Urinary bladder (tissue), 4 donors: ENCODE measurements around the gene AKR1A1. TPM values are rescaled to one million over a fixed set of nuclear protein-coding genes. Genes with fewer than 3 reads are reported as not detected.

Experiments used
- DNase-seq: peaks from one replicate; pipeline ENCODE4 v3.0.0-alpha.2; 2015; ENCODE audit errors: extremely low spot score
- H3K27ac ChIP-seq: one replicate; pipeline ENCODE4 v1.5.1; 2013; ENCODE audit warnings: low read depth, mild to moderate bottlenecking, moderate library complexity
- H3K36me3 ChIP-seq: one replicate; pipeline ENCODE4 v1.6.1; 2013; ENCODE audit warnings: mild to moderate bottlenecking, moderate library complexity; ENCODE audit not compliant: insufficient read depth
- H3K4me1 ChIP-seq: one replicate; pipeline ENCODE4 v1.6.1; 2013; ENCODE audit warnings: mild to moderate bottlenecking, moderate library complexity; ENCODE audit not compliant: insufficient read depth
- H3K4me3 ChIP-seq: one replicate; pipeline ENCODE4 v1.5.1; 2013; ENCODE audit warnings: low read depth, low read length
- WGBS: extraction: QIAGEN DNeasy Blood & Tissue Kit; methylation state at CpG from one replicate; pipeline ENCODE4 v1.1.7; 2013; 5-methylcytosine and 5-hydroxymethylcytosine counted together
- polyA plus RNA-seq: library from polyadenylated mRNA; stranded (reverse); fragments of 200-250 nt; gene quantifications from one replicate; pipeline ENCODE4 v1.2.3, GENCODE V29; 2013
- total RNA-seq: library from RNA; depleted of rRNA; stranded (reverse); fragments of >200 nt; gene quantifications from one replicate; pipeline ENCODE4 v1.2.3, GENCODE V29; 2014
- donor health status: healthy with polysubstance abuse.
- donor health status: healthy.

AKR1A1 gene
- total and polyA plus RNA-seq, 2 donors = 76.1 to 101 TPM

DNA sequence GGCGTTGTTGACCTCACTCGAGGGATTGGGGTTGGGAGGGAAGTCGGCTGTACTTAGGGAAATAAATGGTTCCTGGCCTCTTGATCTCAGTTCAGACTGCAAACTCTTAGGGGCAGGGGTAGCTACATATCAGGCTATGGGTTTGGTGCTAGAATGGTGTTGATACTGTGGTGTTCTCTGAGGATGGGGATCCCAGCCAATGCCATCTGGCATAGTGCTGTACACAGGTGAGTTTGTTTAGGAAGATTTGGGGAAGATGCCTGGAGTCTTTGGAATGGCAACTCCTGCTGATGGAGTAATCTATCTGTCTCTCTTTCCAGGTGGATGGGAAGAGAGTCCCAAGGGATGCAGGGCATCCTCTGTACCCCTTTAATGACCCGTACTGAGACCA, 18.9 kb downstream of the AKR1A1 start:
- no peak for DNase-seq
- Histone ChIP-seq H3K27ac (no peak overlapping the region), H3K4me3 (no peak overlapping the region), H3K36me3 (peaks cover 2% of the 10 kb centered on the region), H3K4me1 (no peaks in the 10 kb centered on the region)
- 41% methylated on average over 4 of the region's 4 CpGs for WGBS

DNA sequence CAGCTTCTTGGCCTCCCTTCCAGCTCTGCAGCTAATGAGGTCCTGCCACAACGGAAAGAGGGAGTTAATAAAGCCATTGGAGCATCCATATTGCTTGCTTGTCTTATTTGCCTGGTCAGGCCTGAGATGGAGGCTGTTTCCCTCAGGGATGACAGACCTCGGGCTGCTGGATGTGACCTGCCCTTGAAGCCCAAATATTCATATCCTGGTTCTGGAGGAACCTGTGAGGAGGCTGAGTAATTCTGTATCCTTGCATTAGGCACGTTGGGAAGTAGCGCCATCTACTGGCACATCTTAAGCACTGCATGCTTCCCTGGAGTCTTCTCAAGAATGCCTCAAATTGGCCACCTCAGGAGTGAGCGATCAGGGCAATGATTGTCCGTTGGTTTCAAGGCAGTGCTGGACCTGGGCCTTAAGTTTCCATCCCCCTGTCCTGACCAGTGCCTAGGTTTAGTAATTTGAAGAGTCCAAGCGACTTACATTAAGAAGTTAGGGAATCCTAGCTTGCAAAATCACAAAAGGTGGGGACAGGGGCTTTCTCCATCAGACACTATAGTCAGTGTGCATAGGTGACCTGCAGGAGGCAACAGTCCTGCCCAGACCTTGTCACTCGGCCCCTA, 19.4 kb downstream of the AKR1A1 start:
- H3K36me3 ChIP-seq = peaks cover 2% of the 10 kb centered on the region
- H3K27ac ChIP-seq = no peak overlapping the region
- no peak overlapping the region for H3K4me3 ChIP-seq
- H3K4me1 ChIP-seq = no peaks in the 10 kb centered on the region
- WGBS = 16% methylated on average over 8 of the region's 8 CpGs
- peak; percentile 32 for DNase-seq

DNA sequence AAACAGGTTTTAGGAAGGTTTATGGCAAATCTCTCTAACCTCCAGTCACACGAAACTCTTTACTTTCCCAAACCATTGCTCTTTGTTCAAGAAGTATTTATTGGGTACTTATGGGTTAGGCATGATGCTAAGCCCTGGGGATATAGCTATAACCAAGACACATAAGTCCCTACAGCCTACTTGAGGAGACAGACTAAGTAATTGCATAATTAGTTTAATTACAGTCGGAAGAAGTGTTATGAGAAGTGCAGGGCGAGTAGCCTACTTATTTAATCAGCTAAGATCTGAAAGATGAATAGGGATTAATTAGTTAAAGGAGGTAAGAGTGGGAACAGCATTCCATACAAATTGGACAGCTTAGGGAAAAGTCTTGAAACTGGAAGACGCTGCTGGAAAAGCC, 20.0 kb downstream of the AKR1A1 start:
- Histone ChIP-seq H3K27ac (no peak overlapping the region), H3K4me3 (no peak overlapping the region), H3K36me3 (peaks cover 2% of the 10 kb centered on the region), H3K4me1 (no peaks in the 10 kb centered on the region)
- no peak for DNase-seq
- 88% methylated on average over 4 of the region's 4 CpGs for WGBS

DNA sequence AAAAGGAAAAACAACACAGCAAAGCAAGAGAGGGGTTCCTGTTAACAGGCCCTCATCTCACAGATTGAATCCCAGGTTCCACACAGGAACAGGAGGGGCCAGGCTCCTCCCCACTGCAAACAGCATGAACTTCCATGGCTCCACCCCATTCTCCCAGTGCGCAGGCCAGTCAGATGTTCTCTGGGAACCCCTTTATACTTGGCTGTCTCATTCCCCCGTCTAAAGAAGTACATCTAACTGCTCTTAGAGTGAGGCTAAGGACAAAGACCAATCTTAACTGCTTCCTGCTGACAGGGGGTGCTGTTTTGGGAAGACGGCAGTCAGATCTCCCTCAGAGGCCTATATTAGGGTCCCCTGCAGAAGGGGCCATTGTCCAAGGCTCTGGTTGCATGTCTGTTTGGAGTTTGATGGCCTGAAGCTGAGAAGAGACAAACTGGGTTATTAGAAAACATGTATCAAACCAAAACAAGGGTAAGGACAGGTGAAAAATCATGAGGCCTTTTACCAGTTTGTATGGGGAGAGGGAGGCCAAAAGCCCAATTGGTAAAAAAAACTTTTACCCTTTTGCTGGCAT, 22.7 kb downstream of the AKR1A1 start:
- DNase-seq = no peak
- Histone ChIP-seq H3K27ac (no peak overlapping the region), H3K4me3 (no peak overlapping the region), H3K4me1 (no peaks in the 10 kb centered on the region), H3K36me3 (peaks cover 2% of the 10 kb centered on the region)
- WGBS = 53% methylated on average over 3 of the region's 3 CpGs

DNA sequence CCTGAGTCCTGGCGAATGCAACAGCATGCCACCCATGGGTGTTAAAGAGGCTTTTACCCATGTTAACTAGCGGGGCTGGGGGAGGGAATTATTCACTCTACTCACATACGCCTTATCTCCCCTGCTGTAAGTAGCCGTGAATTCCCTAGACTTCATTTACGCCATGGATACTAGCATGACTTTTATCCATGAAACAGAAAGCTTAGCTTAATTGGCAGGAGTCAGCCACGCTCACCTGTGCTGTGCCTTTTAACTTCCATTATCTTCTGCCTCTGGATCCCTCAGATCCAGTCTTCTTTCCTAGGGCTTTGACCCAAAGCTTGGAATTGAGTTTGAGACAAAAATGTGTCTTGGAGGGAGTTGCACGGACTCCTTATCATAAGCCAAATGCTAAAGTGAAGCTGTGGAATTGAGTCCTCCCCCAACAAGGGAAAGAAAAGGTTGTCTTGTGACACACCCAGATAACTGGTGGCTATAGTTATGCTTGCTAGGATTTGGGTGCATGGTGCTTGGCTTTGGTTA, 23.5 kb downstream of the AKR1A1 start:
- WGBS = 88% methylated on average over 7 of the region's 7 CpGs
- no peaks in the 10 kb centered on the region for H3K4me1 ChIP-seq
- DNase-seq = no peak

DNA sequence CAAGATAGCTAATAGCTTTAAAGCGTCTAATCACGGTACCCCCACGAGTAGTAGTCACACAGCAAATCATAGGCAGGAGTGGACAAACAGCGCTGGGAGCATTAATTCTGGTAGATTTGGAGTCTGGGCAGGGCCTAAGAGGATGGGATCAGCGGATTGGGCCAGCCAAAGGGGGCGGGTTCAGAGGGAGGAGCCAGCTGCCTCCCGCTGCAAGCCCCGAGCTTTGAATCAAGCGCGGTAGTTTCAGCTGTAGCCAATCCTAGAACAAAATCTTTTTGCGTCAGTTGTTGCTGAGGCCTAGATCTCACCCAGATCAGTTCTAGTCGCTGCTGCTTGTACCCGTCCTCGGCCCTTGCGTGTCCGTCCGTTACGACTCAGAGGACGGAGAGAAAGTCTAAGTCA, 32.6 kb downstream of the AKR1A1 start:
- H3K27ac ChIP-seq = peak overlapping the region; percentile 63
- under 1% methylated on average over 19 of the region's 19 CpGs for WGBS
- H3K4me3 ChIP-seq = peak overlapping the region; percentile 84
- DNase-seq = peak; percentile 95
- H3K4me1 ChIP-seq = no peaks in the 10 kb centered on the region
- no peaks in the 10 kb centered on the region for H3K36me3 ChIP-seq

More for the DNA sequence above, 23.5 kb downstream of the AKR1A1 start:
- no peak overlapping the region for H3K27ac ChIP-seq
- H3K36me3 ChIP-seq = peaks cover 2% of the 10 kb centered on the region
- H3K4me3 ChIP-seq = no peak overlapping the region

DNA sequence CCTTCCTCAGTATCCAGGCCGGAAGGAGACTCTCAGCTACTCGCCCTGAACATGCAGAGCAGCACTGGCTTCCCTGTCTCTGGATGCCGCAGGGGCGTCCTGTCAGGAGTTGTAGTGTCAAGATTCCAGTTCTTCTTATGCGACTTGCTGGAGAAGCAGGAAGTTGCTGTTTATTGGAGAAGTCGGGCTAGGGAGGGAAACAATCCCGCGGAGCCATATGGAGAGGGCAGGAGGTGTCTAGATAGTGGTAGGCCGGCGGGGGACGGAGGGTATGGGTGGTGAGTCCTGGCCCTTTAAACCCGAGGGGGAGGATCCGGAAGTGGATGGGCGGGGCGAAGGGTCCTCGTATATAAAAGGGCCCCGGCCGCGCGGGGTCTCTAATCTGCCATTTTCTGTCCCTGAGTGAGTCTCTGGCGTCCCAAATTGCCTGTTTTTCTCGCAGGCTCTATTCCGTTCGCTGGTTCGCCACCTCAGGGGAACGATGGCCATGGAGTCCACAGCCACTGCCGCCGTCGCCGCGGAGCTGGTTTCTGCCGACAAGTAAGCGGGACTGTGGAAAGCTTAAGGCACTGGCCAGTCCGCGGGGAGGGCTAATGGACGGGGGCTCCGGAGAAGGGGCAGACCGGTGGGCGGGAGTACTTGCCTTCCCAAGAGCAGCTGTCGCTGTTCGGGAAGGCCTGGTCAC, 33.2 kb downstream of the AKR1A1 start, which contains the start of gene NASP:
TSS of gene NASP (plus strand) at position 376 of the 685 bp plus-strand sequence. CDS start at position 482, 106 bp downstream.
- H3K36me3 ChIP-seq = no peaks in the 10 kb centered on the region
- peak within 1 kb of the TSS; percentile 84 for H3K4me3 ChIP-seq
- WGBS = under 1% methylated on average over 40 of the region's 41 CpGs
- peak within 1 kb of the TSS; percentile 89 for H3K27ac ChIP-seq
- H3K4me1 ChIP-seq = no peaks in the 10 kb centered on the region
- DNase-seq = peak; percentile 83

DNA sequence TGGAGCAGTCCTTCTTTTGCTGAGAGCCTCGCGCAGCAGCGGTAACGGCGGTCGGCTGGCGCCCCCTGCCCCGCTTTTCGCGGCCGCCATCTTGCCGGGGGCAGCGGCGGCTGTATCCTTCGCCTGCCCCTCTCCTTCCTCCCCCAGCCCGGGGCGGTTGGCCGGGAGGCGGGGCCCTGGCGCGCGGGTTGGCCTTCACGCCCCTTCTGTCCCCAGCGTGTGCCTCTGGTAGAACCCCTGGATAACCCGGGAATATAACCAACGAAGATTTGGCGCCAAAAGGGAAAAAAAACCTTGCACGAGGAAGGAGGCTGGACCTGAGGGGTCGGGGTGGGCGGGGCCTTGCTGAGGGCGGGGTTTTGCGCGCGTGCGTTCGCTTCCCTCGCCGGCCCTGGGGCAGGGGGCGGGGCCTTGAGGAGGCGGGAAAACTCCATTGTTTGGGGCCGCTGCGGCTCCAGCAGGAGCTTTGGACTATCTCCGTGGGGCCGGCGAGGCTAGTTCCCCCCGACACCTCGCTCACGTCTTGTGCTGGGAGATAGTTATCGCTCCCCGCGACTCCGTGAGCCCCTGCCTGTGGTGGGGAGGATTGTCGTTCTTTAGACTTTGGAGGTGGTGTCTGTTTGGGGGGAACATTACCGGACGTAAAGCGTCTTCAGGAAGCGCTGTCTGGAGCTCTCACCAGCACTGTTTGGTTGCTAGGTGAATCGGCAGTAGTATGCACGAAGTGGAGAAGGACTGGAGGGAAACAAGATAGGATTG, 33.9 kb downstream of the AKR1A1 start:
- Histone ChIP-seq H3K27ac (peak overlapping the region; percentile 89), H3K4me3 (peak overlapping the region; percentile 84), H3K4me1 (no peaks in the 10 kb centered on the region), H3K36me3 (no peaks in the 10 kb centered on the region)
- WGBS = under 1% methylated on average over 59 of the region's 59 CpGs
- DNase-seq = peak; percentile 77

DNA sequence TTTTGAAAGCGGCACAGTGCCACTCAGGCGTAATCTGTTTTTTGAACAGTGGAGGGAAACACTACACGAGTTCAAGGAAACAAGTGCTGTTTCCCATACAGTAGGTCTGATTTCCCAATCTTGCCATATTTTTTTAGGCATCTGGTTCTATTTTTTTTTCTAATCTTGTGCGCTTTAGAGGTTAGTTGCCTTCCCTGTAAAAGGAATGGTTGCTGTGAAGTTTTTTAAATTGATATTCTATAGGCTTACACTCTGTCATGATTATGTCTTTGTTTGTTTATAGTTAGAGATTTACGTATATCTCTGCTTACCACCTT, 34.4 kb downstream of the AKR1A1 start:
- no peak overlapping the region for H3K27ac ChIP-seq
- no peak for DNase-seq

DNA sequence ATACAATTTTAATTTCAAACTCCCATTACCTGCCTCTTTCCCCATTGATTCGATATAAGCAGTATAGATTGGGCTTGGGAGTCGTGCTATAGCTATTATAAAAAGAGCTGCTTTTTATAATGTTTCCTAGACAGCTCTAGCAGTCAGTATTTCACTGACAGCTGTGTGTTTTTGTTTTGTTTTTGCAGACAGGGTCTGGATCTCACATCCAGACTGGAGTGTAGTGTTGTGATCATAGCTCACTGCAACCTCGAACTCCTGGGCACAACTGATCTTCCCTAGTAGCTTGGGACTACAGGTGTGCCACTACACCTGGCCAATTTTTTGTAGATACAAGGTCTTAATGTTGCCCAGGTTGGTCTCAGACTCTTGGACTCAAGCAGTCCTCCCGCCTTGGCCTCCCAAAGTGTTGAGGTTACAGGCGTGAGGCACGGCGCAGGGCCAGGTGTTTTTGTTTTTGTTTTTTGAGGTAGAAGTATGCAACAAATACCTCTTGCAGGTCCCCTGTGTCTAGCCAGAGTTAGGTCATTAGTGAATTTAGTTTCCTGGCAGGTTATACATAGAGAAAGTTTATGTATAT, 35.0 kb downstream of the AKR1A1 start:
- Histone ChIP-seq H3K4me3 (peak overlapping the region; percentile 84), H3K27ac (no peak overlapping the region), H3K4me1 (no peaks in the 10 kb centered on the region), H3K36me3 (no peaks in the 10 kb centered on the region)
- no peak for DNase-seq
- 31% methylated on average over 7 of the region's 7 CpGs for WGBS

More for the DNA sequence above, 34.4 kb downstream of the AKR1A1 start:
- H3K36me3 ChIP-seq = no peaks in the 10 kb centered on the region
- WGBS = 3% methylated on average over 5 of the region's 5 CpGs
- peak overlapping the region; percentile 84 for H3K4me3 ChIP-seq
- H3K4me1 ChIP-seq = no peaks in the 10 kb centered on the region

DNA sequence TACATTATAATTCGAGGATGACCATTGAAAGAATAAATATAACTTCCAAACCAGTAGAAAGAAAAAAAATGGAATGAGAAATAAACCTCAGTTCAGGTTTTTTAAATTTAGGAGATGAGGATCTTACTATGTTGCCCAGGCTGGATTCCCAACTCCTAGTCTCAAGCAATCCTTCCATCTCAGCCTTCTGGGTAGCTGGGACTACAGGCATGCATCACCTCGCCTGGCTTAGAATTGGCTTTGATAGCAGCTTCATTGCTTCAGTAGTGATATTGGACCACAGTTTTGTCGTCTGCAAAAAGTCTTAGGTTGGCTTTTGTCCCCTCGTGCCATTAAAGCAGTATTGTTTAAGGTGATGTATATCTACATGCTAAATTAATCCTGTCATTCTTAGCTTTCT, 36.1 kb downstream of the AKR1A1 start:
- H3K4me1 ChIP-seq = no peaks in the 10 kb centered on the region

DNA sequence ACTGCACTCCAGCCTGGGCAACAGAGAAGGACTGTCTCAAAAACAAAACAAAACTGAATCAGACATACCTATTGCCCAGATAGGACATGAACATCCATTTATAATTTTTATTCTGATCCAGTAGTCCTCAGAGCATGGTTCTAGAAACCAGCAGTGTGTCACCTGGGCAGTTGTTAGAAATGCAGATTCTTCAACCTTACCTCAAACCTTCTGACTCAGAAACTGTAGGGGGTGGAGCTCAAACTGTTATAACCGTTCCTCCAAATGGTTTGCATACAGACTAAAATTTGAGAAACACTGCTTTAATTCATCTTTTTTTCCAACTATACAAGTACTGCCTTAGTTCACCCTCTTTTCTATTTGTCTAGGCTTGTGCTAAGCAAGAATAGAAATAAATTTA, 39.2 kb downstream of the AKR1A1 start:
- no peak overlapping the region for H3K27ac ChIP-seq
- 54% methylated on average over 1 of the region's 1 CpG for WGBS
- H3K36me3 ChIP-seq = no peaks in the 10 kb centered on the region
- no peak overlapping the region for H3K4me3 ChIP-seq
- DNase-seq = no peak
- no peaks in the 10 kb centered on the region for H3K4me1 ChIP-seq

More for the DNA sequence above, 36.1 kb downstream of the AKR1A1 start:
- DNase-seq = no peak
- Histone ChIP-seq H3K27ac (no peak overlapping the region), H3K36me3 (no peaks in the 10 kb centered on the region), H3K4me3 (no peak overlapping the region)
- WGBS = 76% methylated on average over 4 of the region's 4 CpGs

DNA sequence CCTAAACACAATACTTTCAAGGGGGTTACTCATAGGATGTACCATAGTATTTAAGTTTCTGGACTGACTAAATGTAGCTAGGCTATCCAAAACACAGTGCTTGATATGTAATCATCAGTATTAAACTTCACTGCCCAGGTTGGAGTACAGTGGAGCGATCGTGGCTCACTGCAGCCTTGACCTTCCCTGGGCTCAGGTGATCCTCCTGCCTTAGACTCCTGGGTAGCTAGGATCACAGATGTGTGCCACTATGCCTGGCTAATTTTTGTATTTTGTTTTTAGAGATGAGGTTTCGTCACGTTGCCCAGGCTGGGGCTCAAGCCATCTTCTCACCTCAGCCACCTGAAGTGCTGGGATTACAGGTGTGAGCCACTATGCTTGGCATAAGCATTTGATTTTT, 43.8 kb downstream of the AKR1A1 start:
- no peaks in the 10 kb centered on the region for H3K36me3 ChIP-seq
- WGBS = 93% methylated on average over 4 of the region's 4 CpGs

More for the DNA sequence above, 43.8 kb downstream of the AKR1A1 start:
- no peak for DNase-seq
- Histone ChIP-seq H3K4me3 (no peak overlapping the region), H3K4me1 (no peaks in the 10 kb centered on the region), H3K27ac (no peak overlapping the region)
